HL-60/S4 treated with phorbol 12-myristate 13-acetate at 8.2 ng/mL for 4 days and 3 days (cell line): ENCODE data around the gene FADS6.

Experiments
- in situ Hi-C: fragments of 300-500 bp; cut with MboI; formaldehyde crosslinking; loops from 2 replicates; pipeline ENCODE4 v1.15.0; 2022; ENCODE audit warnings: low sequenced_read_pairs

FADS6 gene

DNA sequence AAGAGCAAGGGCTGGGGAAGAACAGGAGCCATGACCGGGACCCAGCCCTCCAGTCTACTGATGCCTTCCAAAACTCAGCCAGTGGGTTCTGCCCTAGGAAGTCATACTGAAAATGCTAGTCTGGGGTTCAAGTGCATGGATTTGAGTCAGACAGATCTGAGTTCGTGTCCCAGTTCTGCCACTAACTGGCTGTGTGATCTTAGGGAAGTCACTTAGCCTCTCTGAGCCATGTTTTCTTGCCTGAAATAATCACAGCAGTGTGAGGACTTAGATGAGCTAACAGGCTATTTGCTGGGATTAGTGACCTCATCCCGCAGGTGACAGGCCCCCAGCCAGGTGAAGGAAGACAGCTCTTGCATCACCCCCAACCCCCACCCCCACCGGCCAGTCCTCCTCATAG, 38.1 kb downstream of the FADS6 start:
- in situ Hi-C loops, result no loop called here

DNA sequence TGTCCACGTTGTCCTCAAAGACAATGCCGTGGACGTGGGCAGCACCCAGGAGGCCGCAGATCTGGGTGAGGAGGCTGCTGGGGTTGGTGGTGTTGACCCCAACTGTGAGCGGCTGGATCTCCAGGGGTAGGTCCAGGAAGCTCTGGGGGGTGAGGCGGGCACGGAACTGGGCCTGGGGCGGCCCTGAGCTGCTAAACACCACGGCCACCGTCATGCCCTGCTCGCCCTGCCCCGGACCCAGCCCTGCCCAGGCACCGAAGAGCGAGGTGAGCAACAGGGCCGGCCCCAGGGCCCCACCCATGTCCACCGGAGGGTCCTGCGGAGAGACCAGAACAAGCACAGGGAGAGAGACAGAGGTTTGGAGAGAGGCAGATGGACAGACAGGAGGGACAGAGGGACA, 38.6 kb downstream of the FADS6 start:
- in situ Hi-C loops, result no loop called here

DNA sequence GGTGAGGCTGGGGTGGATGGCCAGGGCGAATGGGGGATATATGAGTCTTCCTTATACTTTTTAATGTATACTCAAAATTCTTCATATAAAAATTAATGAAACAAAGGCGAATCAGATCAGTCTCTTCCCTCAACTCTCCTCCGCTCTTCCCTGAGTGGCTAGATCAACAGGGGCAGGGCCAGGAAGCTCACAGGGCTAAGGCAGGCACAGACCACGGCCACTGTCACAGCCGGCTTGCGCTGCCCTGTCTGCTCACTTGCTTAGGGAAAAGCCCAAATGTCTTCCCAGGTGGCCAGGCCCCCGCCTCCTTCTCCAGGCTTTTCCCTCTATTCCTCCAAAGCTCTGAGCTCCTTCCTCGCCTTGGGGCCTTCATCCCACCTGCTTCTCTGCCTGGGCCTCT, 39.8 kb downstream of the FADS6 start:
- in situ Hi-C loops, result no loop called here

DNA sequence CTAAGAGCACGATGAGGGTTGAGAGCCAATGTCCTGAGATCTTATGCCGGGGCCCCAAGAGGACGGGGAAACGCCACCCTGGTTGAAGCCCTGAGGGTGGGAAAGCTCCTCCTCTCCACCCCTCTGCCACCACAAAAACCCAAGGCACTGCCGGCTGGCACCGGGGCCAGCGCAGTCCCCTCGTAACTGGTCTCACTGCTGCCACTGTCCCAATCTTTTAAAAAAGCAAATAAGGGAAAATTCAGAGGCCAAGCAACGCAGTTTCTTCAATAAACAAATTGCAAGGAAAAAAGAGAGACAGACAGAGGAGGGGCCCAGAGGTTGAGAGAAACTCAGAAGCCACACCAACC, 40.4 kb downstream of the FADS6 start:
- in situ Hi-C loops, result no loop called here

DNA sequence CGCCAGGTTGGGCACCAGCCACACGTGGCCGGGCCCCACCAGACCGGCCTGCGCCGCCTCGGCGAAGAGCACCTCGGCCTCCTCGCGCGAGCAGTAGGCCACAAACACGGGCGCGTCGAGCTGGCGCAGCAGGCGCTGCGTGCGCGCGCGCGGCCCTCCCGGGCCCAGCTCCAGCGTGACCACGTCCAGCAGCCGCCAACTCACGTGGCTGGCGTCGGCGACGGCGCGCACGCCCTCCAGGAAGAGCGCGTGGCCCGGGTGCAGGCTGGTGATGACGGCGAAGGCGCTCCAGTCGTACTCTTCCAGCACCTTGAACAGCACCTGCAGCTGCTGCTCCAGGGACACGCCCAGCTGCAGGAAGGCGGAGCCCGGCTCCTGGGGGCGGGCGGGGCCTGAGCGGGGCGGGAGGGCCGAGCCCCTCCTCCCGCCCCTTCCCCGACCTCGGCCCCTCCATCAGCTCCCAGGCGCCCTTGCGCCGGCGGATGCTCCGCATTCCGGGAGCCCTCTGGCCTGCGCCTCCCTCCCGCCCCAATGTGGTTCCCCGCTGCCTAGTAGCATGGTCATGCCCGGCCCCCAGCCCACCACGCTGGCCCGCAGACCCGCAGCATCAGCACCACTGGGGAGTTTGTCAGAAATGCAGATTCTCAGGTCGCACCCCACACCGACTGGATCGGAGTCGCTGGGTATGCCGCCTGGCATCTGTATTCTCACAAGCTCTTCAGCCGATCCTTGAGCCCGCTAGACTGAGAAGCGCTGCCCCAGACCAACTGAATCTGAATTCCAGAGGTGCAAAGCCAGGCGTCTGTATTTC, 41.0 kb downstream of the FADS6 start:
- in situ Hi-C loops, result no loop called here

DNA sequence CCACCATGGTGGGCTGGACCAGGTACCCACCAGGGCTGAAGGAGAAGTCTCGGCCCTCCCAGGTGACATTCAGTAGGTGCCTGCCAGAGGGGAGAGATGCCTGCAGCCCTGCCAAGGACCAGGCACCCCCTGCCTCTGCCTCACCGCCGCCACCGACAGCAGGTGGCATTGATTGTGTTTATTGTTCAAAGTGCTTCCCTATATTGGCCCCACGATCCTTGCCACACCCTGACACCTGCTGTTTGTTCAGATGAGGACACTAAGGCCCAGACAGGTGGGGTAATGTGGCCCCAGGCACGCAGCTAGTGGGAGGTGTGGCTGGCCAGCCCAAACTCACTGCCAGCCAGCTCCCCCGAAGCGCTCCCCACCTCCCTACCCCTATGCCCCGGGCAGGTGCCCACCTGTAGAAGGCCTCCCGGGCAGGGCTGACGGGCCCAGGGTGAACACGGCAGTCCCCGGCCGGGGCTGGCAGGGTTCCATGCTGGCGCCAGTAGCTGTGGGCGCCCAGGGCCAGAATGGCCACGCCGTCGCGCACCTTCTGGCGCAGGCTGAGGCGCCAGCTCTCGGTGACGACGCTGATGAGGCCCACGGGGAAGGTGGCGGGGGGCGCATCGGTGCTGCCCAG, 41.7 kb downstream of the FADS6 start:
- in situ Hi-C loops, result no loop called here

DNA sequence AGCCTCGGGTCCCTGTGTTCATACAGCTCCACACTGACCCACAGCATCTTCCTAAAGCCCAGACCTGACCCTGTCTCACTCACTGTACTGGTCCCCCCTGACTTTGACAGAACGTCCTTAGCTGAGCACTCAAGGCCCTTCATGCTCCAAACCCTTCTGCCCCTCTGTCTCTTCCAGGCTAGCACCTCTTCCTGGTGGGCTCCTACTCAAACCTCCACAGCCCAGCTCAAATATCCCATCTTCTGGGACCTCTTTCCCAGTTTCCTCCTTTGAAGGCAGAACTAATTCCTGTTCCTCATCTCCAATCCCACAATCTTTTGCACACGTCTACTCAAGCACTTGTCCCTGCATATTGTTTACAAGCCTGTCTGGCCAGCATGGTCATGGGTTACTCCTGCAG, 42.5 kb downstream of the FADS6 start:
- in situ Hi-C loops, result no loop called here

DNA sequence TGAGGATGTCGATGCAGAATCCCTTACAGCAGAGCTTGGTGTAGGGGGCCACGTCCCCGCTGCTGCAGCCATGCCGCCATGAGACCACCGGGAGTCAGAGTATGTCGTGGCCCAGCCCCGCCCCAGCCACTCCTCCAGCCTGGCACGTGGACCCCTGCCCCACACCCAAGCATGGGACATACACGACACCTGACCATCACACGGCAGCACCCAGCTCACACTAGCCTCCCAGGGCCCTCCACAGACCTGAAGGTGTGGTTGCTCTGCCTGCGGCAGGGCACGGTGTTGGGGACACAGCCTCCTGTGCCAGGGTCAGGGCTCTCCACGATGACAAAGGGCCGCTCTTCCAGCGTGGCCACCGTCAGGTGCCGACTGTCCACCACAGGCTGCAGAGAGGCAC, 43.1 kb downstream of the FADS6 start:
- in situ Hi-C loops, result no loop called here

DNA sequence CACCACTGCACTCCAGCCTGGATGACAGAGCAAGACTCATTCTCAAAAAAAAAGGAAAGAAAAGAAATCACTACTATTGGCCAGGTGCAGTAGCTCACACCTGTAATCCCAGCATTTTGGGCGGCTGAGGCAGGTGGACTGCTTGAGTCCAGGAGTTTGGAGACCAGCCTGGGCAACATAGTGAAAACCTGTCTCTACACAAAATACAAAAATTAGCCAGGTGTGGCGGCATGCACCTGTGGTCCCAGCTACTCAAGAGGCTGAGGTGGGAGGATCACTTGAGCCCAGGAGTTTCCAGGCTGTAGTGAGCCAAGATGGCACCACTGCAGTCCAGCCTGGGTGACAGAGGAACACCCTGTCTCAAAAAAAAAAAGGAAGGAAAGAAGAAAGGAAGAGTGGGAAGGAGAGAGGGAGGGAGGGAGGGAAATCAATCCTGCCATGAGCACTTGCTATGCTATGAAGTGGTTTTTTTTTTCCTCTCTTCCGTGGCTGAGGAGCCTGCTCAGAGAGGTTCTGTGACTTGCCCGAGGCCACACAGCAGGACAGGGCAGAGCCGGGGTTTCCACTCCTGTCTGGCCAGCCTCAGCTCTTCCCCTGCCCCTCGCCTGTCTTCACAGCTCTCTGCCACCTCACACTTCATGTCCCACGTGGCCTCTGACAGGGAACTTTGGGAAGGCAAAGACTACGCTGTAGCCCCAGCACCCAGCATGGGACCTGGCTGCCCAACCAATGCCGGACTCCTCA, 44.6 kb downstream of the FADS6 start:
- in situ Hi-C loops, result no loop called here

DNA sequence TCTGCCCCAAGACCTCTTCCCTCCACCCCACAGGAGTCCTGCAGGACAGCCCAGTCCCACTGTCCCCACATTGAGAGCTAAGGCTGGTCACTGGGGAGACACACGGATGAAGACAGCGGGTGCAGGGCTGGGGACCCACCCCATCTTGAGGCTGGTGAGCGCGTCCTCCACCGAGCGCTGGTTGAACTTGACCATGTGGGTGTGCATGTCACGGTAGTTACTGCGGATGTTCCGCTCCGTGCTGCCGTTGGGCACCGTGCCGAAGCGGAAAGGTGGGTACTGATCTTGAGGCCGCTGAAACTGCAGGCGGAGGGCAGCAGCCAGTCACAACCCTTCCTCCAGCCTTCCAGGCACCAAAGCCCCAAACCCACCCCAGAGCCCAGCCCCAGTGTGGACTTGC, 46.8 kb downstream of the FADS6 start:
- in situ Hi-C loops, result no loop called here

DNA sequence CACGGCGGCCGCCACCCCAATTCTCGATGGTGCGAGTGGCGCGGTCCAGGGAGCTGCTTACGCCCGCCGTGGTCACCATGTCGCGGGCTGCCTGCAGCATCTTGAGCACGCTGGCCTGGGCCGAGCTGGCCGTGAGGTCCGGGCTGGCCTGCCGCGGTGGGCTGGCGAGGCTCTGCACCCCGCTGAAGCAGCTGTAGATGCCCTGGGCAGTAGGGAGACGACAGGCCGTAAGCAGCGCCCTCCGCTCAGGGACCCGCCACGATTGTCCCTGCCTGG, 50.1 kb downstream of the FADS6 start:
- in situ Hi-C loops, result no loop called here

DNA sequence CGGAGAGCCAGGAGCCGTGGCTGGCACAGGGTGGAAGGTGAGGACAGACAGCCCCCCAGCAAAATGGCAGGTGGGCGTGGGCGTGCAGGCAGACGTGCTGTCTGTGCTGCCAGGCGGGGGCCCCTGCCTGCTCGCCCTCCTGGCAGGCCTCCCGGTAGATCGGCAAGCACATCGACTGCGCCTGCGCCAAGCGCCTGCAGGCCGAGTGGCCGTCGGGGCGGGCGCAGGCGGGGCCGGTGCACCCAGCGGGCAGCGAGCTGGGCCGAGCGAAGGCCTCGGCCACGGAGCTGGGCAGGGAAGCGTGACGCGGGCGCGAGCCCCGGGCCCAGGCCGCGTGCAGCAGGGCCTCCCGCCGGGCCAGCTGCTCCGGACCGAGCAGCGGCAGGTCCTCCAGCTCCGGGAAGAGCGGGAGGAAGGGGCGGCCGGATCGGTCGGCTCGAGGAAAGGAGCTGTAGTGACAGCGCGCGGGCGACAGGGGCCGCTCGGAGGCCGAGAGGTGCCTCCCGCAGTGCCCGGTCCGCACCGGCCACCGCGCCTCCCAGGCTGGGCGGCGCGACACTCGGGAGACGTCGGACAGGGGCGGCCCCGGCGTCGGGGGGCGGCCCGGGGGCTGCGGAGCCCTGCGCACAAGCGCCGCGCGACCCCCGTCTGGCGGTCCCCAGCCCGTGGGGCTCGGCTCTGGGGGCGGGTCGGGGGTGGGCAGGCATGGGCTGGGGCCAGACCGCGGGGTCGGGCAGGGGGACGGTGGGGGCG, 50.7 kb downstream of the FADS6 start:
- in situ Hi-C loops, result no loop called here

DNA sequence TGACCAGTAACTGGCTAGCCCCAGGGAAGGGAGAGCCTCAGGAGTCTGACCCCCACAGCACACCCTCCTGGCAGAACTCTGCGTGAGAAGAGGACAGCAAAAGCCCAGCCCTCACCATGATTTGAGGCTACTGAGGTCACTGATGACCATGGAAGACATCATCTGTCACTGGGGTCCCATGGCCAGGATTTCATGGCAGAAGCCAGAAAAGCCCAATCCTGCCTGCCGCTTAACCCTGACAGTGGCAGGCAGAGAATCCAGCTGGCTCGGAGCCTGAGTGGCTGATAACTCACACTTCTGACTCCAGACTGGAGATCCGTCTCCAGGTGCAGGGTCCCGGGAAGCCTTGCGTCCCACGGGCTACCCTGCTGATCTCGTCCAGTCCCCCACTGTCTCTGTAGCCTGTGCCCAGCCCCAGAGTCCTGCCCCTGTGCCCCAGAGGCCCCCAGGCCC, 51.3 kb downstream of the FADS6 start:
- in situ Hi-C loops, result no loop called here

DNA sequence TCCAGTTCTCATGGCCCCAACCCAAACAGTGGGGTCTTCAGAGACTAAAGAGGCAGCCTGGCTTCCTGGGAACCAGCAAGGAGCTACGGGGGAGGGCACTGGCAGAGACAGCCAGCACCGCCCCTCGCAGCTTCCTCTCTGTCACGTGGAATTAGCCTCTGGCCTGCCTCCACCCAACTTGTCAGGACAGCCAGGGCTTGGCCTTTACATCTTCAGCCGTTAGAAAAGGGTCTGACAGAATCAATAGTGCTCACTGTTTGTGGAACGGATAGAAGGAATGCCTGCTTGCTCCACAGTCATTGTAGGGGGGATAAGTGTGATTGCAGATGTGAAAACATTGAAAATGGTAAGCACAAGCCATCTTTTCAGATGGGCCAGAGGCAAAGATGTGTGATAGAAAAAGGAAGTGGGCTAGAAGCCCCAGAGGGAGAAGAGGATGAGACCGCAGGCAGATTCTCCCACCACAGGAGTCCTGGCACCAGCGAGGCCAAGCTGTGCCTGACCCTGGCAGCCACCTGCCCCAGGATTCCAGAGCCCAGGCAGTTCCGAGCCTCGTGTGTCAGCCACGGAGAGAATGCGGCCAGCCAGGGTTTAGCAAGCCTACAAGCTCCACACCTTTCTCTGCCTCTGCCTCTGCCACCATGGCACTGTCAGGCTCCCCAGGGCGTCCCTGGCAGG, 52.3 kb downstream of the FADS6 start:
- in situ Hi-C loops, result no loop called here

DNA sequence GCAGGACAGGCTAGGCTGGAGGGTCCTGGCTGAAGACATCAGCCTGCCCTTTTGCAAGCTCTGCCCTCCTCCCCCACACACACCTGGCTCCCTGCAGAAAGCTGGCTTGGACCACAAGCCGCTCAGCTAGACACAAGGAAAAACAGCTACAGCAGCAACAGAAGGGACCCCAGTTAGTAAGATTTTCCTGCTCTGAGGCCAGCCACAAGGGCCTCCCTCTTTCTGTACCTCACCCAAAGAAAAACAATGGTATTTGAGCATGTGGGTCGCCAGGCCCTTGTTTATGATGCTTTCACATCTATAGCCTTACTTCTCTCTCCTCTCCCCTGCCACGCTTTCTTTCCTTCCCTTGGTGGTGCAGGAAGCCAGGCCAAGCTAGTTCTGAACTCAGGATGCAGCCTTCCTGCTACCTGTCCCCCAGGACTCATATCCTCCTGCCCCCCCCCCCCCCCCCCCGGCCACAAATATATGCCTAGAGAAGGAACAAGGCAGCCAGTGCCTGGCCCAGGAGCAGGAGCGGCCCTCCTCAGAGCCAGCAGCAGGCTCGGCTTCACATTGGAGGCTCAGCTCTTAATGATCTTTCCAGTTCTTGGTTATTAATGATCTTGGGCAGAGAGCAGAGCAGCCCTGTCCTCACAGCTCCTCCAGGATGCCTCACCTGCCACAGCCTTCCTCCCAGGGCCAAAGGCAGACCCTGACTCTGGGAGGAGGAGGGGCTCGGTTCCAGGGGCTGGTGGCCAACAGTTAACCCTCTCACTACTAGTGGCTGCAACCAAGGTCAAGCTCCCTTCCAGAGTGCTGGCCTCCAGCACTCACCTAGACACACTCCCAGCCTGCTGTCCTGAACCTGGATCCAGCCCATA, 53.2 kb downstream of the FADS6 start:
- in situ Hi-C loops, result no loop called here

DNA sequence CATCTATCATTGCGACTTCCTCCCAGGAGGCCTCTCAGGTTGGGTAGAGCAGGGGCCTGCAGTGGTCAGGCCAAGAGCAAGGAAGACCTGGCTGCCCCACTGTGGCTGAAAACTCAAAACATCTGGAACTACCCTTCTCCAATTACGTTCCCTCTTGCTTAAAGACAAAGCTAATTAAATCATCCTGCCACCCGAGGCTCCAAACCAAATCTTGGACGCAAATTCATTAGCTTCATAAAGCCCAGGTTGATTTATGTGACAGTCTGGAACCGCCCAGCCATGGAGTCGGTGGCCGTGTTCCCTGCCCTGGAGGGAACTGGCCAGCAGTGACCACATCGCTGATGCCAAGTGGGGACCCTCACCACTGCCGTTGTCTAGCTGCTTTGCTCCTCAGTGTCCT, 55.2 kb downstream of the FADS6 start:
- in situ Hi-C loops, result no loop called here

DNA sequence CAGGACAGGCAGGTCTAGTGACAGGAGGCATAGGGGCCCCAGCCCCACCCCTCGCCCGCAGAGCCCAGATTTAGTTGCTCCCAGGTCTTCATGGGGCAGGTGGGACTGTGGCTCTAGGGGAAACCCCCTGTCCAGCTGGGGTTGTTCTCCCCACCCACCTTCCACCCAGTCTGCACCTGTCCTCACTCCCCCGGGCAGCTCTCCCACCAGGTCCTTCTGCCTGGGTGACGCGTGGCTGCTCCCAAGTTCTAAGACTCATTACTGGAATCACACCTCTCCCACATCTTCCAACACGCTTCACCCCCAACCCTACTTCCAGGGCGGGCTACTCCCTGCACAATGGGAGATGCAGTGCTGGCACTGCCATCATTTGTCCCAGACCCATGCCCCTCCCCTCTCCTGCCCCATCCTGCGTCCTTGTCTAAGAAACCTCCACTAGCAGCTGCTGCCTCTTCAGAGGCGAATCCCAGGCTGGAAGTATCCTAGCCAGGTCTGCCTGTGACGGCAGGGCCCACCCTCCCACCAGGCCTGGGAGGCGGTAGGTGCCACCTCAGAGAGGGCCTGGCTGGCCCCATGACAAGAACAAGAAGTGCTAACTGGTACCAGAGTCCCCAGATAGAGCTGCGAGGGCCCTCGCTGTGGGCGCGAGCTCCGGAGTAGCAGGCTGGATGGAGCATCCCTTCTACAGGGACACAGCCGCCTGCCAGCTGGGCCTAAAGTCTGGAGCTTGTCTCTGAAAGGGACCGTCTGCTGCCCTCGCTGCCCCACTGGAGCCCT, 56.6 kb downstream of the FADS6 start:
- in situ Hi-C loops, result no loop called here

DNA sequence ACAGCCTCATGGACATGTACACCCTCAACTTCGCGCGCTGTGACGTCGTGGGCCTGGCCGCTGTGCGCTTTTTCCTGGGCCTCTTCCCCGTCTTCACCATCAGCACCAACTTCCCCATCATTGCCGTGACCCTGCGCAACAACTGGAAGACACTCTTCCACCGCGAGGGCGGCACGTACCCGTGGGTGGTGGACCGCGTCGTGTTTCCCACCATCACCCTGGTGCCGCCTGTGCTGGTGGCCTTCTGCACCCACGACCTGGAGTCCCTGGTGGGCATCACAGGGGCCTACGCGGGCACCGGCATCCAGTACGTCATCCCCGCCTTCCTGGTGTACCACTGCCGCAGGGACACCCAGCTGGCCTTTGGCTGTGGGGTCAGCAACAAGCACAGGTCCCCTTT, 57.2 kb downstream of the FADS6 start:
- in situ Hi-C loops, result no loop called here
